A549 (cell line): ENCODE results near the gene C1orf185. TPM values are rescaled to one million over a fixed set of nuclear protein-coding genes. Genes with fewer than 3 reads are reported as not detected.
"Not testable (repeated sequence)": the region's sequence is repeated elsewhere in the genome, so short reads cannot be mapped to it uniquely, and the experiment has no call there.

Experiments
- ATAC-seq, 2 experiments: fragments of 200-7000 bp in 1 of 2; fragments of >200 bp in 1 of 2; cut with Nextera tagmentation in 1 of 2; cut with Tn5 transposase in 1 of 2; 3 replicates each; pipeline versions ENCODE4 v1.8.0 to v1.9.1; 2018 to 2020; ENCODE audit warnings: mild to moderate bottlenecking in 1 of 2, moderate library complexity in 1 of 2
- CTCF ChIA-PET: fragments of 300-600 bp; sonication (Branson Sonifier 250); formaldehyde crosslinking; extraction: SDS; loops from one replicate; lab custom pipeline; 2021; ENCODE audit warnings: antibody characterized with exemption, inconsistent platforms; lab: Yijun Ruan, JAX
- POLR2A ChIA-PET: fragments of 350-600 bp; formaldehyde crosslinking; extraction: SDS; loops from one replicate; lab custom pipeline; 2021; ENCODE audit warnings: antibody characterized with exemption, inconsistent platforms; lab: Yijun Ruan, JAX
- DNase-seq, 2 experiments: peaks; one replicate each; pipeline versions ENCODE4 v3.0.0 to v3.0.0-alpha.2; 2011 to 2016; ENCODE audit warnings: low read depth in 1 of 2, low spot score in 1 of 2
- FAIRE-seq: peaks from 2 replicates; lab custom pipeline; 2011; peaks lifted over from hg19 to GRCh38; lab: Jason Lieb, UNC
- H3K27ac ChIP-seq, 2 experiments: fragments of >200 bp; sonication (Bioruptor Twin); formaldehyde crosslinking; 3 replicates each; pipeline ENCODE4 v1.5.1; 2016 to 2017
- H3K4me1 ChIP-seq: fragments of >200 bp; sonication (Bioruptor Twin); formaldehyde crosslinking; 3 replicates; pipeline ENCODE4 v1.6.1; 2016
- H3K4me2 ChIP-seq: fragments of >200 bp; sonication (Bioruptor Twin); formaldehyde crosslinking; 3 replicates; pipeline ENCODE4 v1.6.1; 2016
- H3K4me3 ChIP-seq: fragments of >200 bp; sonication (Bioruptor Twin); formaldehyde crosslinking; 3 replicates; pipeline ENCODE4 v1.5.1; 2016
- H3K9me3 ChIP-seq: fragments of >200 bp; sonication (Bioruptor Twin); formaldehyde crosslinking; 3 replicates; pipeline ENCODE4 v1.6.1; 2016
- CBX2 ChIP-seq: fragments of 200-600 bp; sonication (generic); IDR thresholded peaks from 2 replicates; pipeline ENCODE4 v1.6.1; 2016; ENCODE audit warnings: low read depth, mild to moderate bottlenecking, borderline replicate concordance
- CBX8 ChIP-seq: fragments of 200-600 bp; sonication (generic); IDR thresholded peaks from 2 replicates; pipeline ENCODE4 v1.6.1; 2016
- CHD2 ChIP-seq: fragments of 150-350 bp; IDR thresholded peaks from 2 replicates; pipeline ENCODE4 v1.6.1; 2014; ENCODE audit warnings: low read length; ENCODE audit not compliant: partially characterized antibody
- EHF ChIP-seq: fragments of 250-450 bp; sonication (Bioruptor Pico); IDR thresholded peaks from 2 replicates; pipeline ENCODE4 v1.5.0; 2020; ENCODE audit warnings: mild to moderate bottlenecking
- ESRRA ChIP-seq: fragments of 150-350 bp; IDR thresholded peaks from 2 replicates; pipeline ENCODE4 v1.6.1; 2014; ENCODE audit warnings: mild to moderate bottlenecking, low read length, borderline replicate concordance
- FOXS1 ChIP-seq: fragments of 250-450 bp; sonication (Bioruptor Pico); IDR thresholded peaks from 2 replicates; pipeline ENCODE4 v1.5.0; 2020; ENCODE audit warnings: mild to moderate bottlenecking, moderate library complexity
- HDAC2 ChIP-seq: fragments of 200-600 bp; sonication (generic); IDR thresholded peaks from 2 replicates; pipeline ENCODE4 v1.6.1; 2016
- HEYL ChIP-seq: fragments of 250-450 bp; sonication (Bioruptor Pico); IDR thresholded peaks from 2 replicates; pipeline ENCODE4 v1.8.0; 2021; ENCODE audit warnings: mild to moderate bottlenecking, moderate library complexity
- HOXA7 ChIP-seq: fragments of 250-450 bp; sonication (Bioruptor Pico); IDR thresholded peaks from 2 replicates; pipeline ENCODE4 v1.5.0; 2020; ENCODE audit warnings: mild to moderate bottlenecking, moderate library complexity
- JUNB ChIP-seq: fragments of >200 bp; sonication (Bioruptor Twin); formaldehyde crosslinking; IDR thresholded peaks from 2 replicates; pipeline ENCODE4 v1.6.1; 2016
- MYC ChIP-seq: IDR thresholded peaks from 2 replicates; pipeline ENCODE4 v1.6.1; 2012; ENCODE audit warnings: mild to moderate bottlenecking, inconsistent platforms, low read length, improper control_type of control experiment, borderline replicate concordance
- NFE2L2 ChIP-seq: fragments of 150-350 bp; conservative IDR thresholded peaks from 2 replicates; pipeline ENCODE4 v1.6.1; 2014; ENCODE audit warnings: low read length
- NPAS2 ChIP-seq: fragments of 250-450 bp; sonication (Bioruptor Pico); IDR thresholded peaks from 2 replicates; pipeline ENCODE4 v1.8.0; 2022; ENCODE audit warnings: mild to moderate bottlenecking, moderate library complexity, borderline replicate concordance
- NR3C1 ChIP-seq: fragments of >200 bp; sonication (Bioruptor Twin); formaldehyde crosslinking; IDR thresholded peaks from 3 replicates; pipeline ENCODE4 v1.6.1; 2017
- POLR2A ChIP-seq: IDR thresholded peaks from 2 replicates; pipeline ENCODE4 v1.6.1; 2012; ENCODE audit warnings: mild to moderate bottlenecking, low read length
- POLR2AphosphoS2 ChIP-seq: conservative IDR thresholded peaks from 2 replicates; pipeline ENCODE4 v1.6.1; 2012; ENCODE audit warnings: low read length, improper control_type of control experiment, inconsistent platforms
- SMC3 ChIP-seq: fragments of >200 bp; sonication (Bioruptor Twin); formaldehyde crosslinking; IDR thresholded peaks from 3 replicates; pipeline ENCODE4 v1.6.1; 2018; ENCODE audit warnings: inconsistent platforms
- SREBF2 ChIP-seq: fragments of 450-650 bp; IDR thresholded peaks from 2 replicates; pipeline ENCODE4 v1.6.1; 2014; ENCODE audit warnings: mild to moderate bottlenecking, moderate library complexity
- TP53 ChIP-seq: fragments of 250-450 bp; sonication (Bioruptor Pico); IDR thresholded peaks from 2 replicates; pipeline ENCODE4 v1.5.0; 2021; ENCODE audit warnings: mild to moderate bottlenecking, moderate library complexity
- ZFP36 ChIP-seq: fragments of 450-650 bp; IDR thresholded peaks from 2 replicates; pipeline ENCODE4 v1.6.1; 2014; ENCODE audit warnings: borderline replicate concordance; ENCODE audit not compliant: partially characterized antibody
- ZSCAN20 ChIP-seq: fragments of 250-450 bp; sonication (Bioruptor Pico); IDR thresholded peaks from 2 replicates; pipeline ENCODE4 v1.8.0; 2022; ENCODE audit warnings: mild to moderate bottlenecking, moderate library complexity
- WGBS: methylation state at CpG from one replicate; pipeline ENCODE4 v1.1.6; 2017; ENCODE audit errors: missing lambda C conversion rate; 5-methylcytosine and 5-hydroxymethylcytosine counted together
- polyA plus RNA-seq, 4 experiments: library from polyadenylated mRNA; depleted of rRNA in 3 of 4; stranded (reverse); fragments of >200 nt; fragmentation: RNase III in 1 of 4; extraction: RNeasy Plus Mini Kit Qiagen cat#74134 plus additional on column Dnase treatment in 1 of 4; gene quantifications; 2 replicates in 3 of 4; 3 replicates in 1 of 4; pipeline ENCODE4 v1.2.3, GENCODE V29; 2011 to 2017
- TF ChIP-seq, protein P1 (sequence below): IDR thresholded peaks from 2 replicates; pipeline ENCODE4 v1.6.1; 2012
- TF ChIP-seq, protein P2 (sequence below): fragments of >200 bp; sonication (Bioruptor Twin); formaldehyde crosslinking; IDR thresholded peaks from 3 replicates; pipeline ENCODE4 v1.6.1; 2016
- TF ChIP-seq, protein P3 (sequence below): fragments of 150-350 bp; IDR thresholded peaks from 2 replicates; pipeline ENCODE4 v1.6.1; 2014; ENCODE audit warnings: low read depth, mild to moderate bottlenecking, low read length
- TF ChIP-seq, protein P4 (sequence below): fragments of >200 bp; sonication (Bioruptor Twin); formaldehyde crosslinking; IDR thresholded peaks from 3 replicates; pipeline ENCODE4 v1.5.1; 2016

C1orf185 gene
- polyA plus RNA-seq, 2 of the 4 experiments (the other 2 are of a cell fraction): not detected

DNA sequence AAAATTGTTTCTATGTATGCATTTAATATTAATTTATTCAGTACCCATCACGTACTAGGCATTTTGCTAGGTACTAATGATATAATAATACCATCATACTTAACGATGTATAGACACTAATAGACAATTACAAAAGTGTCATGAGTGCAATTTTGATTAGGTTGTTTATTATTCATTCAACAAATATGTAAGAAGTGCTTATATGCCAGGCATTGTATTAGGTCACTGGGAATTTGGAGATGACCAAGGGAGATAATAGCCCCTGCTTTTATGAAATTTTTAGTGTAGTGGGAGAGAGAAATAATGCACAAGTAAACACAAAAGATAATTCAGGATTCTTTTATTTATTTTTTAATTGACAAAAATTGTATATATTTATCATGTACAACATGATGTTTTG is 18.6 kb downstream of the C1orf185 start:
- TF ChIP-seq, protein P1, sequence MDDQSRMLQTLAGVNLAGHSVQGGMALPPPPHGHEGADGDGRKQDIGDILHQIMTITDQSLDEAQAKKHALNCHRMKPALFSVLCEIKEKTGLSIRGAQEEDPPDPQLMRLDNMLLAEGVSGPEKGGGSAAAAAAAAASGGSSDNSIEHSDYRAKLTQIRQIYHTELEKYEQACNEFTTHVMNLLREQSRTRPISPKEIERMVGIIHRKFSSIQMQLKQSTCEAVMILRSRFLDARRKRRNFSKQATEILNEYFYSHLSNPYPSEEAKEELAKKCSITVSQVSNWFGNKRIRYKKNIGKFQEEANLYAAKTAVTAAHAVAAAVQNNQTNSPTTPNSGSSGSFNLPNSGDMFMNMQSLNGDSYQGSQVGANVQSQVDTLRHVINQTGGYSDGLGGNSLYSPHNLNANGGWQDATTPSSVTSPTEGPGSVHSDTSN: no peak
- no peak for TF ChIP-seq CHD2
- no peak for TF ChIP-seq CBX2
- TF ChIP-seq ZSCAN20 (CRISPR knock-in tag): no peak
- no peak for FAIRE-seq
- H3K4me3 ChIP-seq: no peak overlapping the region
- no peak overlapping the region for H3K4me2 ChIP-seq
- DNase-seq: no peak
- ChIA-PET CTCF (no interaction called here), POLR2A (no interaction called here)
- H3K27ac ChIP-seq: no peak overlapping the region
- no peaks in the 10 kb centered on the region for H3K4me1 ChIP-seq
- 44% methylated on average over 2 of the region's 2 CpGs for WGBS
- no peaks in the 10 kb centered on the region for H3K9me3 ChIP-seq
- no peak for ATAC-seq

DNA sequence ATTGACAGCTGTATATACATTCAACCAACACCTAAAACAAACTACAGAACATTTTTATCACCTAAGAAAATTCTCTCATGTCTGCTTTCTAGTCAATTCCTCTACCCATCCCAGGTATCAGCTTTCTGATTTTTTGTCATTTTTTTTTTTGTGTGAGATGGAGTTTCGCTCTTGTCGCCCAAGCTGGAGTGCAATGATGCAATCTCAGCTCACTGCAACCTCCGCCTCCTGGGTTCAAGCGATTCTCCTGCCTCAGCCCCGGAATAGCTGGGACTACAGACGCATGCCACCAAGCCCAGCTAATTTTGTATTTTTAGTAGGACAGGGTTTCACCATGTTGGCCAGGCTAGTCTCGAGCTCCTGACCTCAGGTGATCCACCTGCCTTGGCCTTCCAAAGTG is 25.1 kb downstream of the C1orf185 start:
- H3K4me2 ChIP-seq, DNase-seq, FAIRE-seq, H3K27ac ChIP-seq, H3K4me3 ChIP-seq, H3K4me1 ChIP-seq, H3K9me3 ChIP-seq, POLR2A ChIA-PET, ATAC-seq: not testable (repeated sequence)
- 77% methylated on average over 7 of the region's 7 CpGs for WGBS
- CTCF ChIA-PET: interaction anchor here (0.6 kb wide), 1 partner anchor 845 kb away, joined by 3 read pairs; no protein-coding TSS in a partner anchor

DNA sequence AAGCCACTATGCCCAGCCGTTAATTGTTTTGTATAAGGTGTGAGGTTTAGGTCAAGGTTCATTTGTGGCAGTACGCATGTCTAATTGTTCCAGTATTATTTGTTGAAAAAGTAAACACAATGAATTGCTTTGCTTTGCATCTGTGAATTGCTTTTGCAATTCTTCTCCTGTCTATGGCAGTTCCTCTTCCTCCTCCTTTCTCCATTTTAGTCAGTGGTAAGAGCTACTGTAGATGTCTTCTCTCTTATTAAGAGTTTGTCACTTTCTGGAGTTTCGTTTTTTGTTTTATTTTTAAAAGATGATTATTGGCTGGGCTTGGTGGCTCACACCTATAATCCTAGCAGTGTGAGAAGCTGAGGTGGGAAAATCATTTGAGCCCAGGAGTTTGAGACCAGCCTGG is 29.2 kb downstream of the C1orf185 start:
- no peaks in the 10 kb centered on the region for H3K4me1 ChIP-seq
- no peak for DNase-seq
- no peak for ATAC-seq
- POLR2A ChIA-PET: no interaction called here
- WGBS: 29% methylated on average over 3 of the region's 3 CpGs
- CTCF ChIA-PET: no interaction called here
- no peak overlapping the region for H3K27ac ChIP-seq
- H3K4me3 ChIP-seq: no peak overlapping the region
- FAIRE-seq: no peak
- no peak overlapping the region for H3K4me2 ChIP-seq
- no peak for TF ChIP-seq FOXS1 (CRISPR knock-in tag)
- TF ChIP-seq, protein P2, sequence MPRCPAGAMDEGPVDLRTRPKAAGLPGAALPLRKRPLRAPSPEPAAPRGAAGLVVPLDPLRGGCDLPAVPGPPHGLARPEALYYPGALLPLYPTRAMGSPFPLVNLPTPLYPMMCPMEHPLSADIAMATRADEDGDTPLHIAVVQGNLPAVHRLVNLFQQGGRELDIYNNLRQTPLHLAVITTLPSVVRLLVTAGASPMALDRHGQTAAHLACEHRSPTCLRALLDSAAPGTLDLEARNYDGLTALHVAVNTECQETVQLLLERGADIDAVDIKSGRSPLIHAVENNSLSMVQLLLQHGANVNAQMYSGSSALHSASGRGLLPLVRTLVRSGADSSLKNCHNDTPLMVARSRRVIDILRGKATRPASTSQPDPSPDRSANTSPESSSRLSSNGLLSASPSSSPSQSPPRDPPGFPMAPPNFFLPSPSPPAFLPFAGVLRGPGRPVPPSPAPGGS: no peak
- TF ChIP-seq MYC: no peak
- TF ChIP-seq EHF (CRISPR knock-in tag): no peak
- H3K9me3 ChIP-seq: no peaks in the 10 kb centered on the region

DNA sequence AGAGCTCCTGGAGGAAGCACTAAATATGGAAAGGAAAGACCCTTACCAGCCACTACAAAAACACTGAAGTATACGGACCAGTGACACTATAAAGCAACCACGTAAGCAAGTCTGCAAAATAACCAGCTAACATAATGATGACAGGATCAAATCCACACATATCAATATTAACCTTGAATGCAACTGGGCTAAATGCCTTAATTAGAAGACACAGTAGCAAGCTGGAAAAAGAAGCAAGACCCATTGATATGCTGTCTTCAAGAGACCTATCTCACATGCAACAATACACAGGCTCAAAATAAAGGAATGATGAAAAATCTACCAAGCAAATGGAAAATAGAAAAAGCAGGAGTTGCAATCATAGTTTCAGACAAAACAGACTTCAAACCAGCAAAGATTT is 31.0 kb downstream of the C1orf185 start:
- Histone ChIP-seq H3K4me1 (no peaks in the 10 kb centered on the region), H3K9me3 (no peaks in the 10 kb centered on the region), H3K27ac (no peak overlapping the region), H3K4me3 (no peak overlapping the region), H3K4me2 (no peak overlapping the region)
- DNase-seq (no peak), FAIRE-seq (no peak), ATAC-seq (no peak)
- CTCF ChIA-PET: interaction anchor here (1.3 to 1.4 kb wide), 2 partner anchors 17 to 359 kb away, joined by 3 read pairs; no protein-coding TSS in a partner anchor
- TF ChIP-seq HOXA7 (no peak), HDAC2 (no peak), NR3C1 (no peak), JUNB (no peak), MYC (no peak), NPAS2 (CRISPR knock-in tag) (no peak), NFE2L2 (no peak), POLR2A (no peak), ZFP36 (no peak), CBX8 (no peak), HEYL (CRISPR knock-in tag) (no peak), ZSCAN20 (CRISPR knock-in tag) (no peak), ESRRA (no peak), TP53 (CRISPR knock-in tag) (no peak), SREBF2 (no peak), SMC3 (no peak), POLR2AphosphoS2 (no peak)
- TF ChIP-seq, protein P3, sequence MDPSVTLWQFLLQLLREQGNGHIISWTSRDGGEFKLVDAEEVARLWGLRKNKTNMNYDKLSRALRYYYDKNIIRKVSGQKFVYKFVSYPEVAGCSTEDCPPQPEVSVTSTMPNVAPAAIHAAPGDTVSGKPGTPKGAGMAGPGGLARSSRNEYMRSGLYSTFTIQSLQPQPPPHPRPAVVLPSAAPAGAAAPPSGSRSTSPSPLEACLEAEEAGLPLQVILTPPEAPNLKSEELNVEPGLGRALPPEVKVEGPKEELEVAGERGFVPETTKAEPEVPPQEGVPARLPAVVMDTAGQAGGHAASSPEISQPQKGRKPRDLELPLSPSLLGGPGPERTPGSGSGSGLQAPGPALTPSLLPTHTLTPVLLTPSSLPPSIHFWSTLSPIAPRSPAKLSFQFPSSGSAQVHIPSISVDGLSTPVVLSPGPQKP: no peak
- TF ChIP-seq, protein P4, sequence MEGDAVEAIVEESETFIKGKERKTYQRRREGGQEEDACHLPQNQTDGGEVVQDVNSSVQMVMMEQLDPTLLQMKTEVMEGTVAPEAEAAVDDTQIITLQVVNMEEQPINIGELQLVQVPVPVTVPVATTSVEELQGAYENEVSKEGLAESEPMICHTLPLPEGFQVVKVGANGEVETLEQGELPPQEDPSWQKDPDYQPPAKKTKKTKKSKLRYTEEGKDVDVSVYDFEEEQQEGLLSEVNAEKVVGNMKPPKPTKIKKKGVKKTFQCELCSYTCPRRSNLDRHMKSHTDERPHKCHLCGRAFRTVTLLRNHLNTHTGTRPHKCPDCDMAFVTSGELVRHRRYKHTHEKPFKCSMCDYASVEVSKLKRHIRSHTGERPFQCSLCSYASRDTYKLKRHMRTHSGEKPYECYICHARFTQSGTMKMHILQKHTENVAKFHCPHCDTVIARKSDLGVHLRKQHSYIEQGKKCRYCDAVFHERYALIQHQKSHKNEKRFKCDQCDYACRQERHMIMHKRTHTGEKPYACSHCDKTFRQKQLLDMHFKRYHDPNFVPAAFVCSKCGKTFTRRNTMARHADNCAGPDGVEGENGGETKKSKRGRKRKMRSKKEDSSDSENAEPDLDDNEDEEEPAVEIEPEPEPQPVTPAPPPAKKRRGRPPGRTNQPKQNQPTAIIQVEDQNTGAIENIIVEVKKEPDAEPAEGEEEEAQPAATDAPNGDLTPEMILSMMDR: no peak
- WGBS: 63% methylated on average over 2 of the region's 2 CpGs
- POLR2A ChIA-PET: no interaction called here

DNA sequence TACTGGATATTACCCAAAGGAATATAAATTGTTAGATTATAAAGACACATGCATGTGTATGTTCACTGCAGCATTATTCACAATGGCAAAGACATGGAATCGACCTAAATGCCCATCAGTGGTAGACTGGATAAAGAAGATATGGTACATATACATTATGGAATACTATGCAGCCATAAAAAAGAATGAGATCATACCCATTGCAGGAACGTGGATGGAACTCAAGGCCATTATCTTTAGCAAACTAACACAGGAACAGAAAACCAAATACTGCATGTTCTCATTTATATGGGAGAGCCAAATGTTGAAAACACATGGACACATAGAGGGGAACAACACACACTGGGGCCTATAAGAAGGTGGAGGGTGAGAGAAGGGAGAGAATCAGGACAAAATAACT is 35.7 kb downstream of the C1orf185 start:
- ATAC-seq: not testable (repeated sequence)

More for the DNA sequence above, 35.7 kb downstream of the C1orf185 start:
- 2% methylated on average over 2 of the region's 2 CpGs for WGBS
- H3K9me3 ChIP-seq, H3K4me1 ChIP-seq, H3K4me2 ChIP-seq, CTCF ChIA-PET, DNase-seq, POLR2A ChIA-PET, FAIRE-seq, H3K27ac ChIP-seq, H3K4me3 ChIP-seq: not testable (repeated sequence)
